NCI-H524 treated with DMSO at 0.1 percent for 48 hours (cell line): ENCODE results near the gene ZNF281.

Experiments
- DNase-seq: peaks from one replicate; lab custom pipeline; 2025; lab: John Stamatoyannopoulos, UW

Gene ZNF281

GRCh38 chr1:200391747-200392146 lies 18.1 kb downstream of the ZNF281 start:
- no peak for DNase-seq

- no peak for DNase-seq
Measured at GRCh38 chr1:200388791-200389190, 21.0 kb downstream of the ZNF281 start.

GRCh38 chr1:200386416-200386815 lies 23.4 kb downstream of the ZNF281 start:
- no peak for DNase-seq

GRCh38 chr1:200384818-200385390 lies 24.9 kb downstream of the ZNF281 start:
- no peak for DNase-seq

- DNase-seq: no peak
Measured at GRCh38 chr1:200381256-200381984, 28.4 kb downstream of the ZNF281 start.

- no peak for DNase-seq
Measured at GRCh38 chr1:200380589-200381021, 29.2 kb downstream of the ZNF281 start.

- DNase-seq: no peak
Measured at GRCh38 chr1:200379940-200380588, 29.8 kb downstream of the ZNF281 start.

GRCh38 chr1:200379432-200379757 lies 30.4 kb downstream of the ZNF281 start:
- no peak for DNase-seq

GRCh38 chr1:200378096-200378495 lies 31.7 kb downstream of the ZNF281 start:
- DNase-seq: no peak

- no peak for DNase-seq
Measured at GRCh38 chr1:200376528-200376927, 33.3 kb downstream of the ZNF281 start.

- no peak for DNase-seq
Measured at GRCh38 chr1:200374569-200375295, 35.1 kb downstream of the ZNF281 start.

- no peak for DNase-seq
Measured at GRCh38 chr1:200373811-200374231, 36.0 kb downstream of the ZNF281 start.

GRCh38 chr1:200372885-200373181 lies 37.0 kb downstream of the ZNF281 start:
- DNase-seq: no peak

GRCh38 chr1:200372095-200372884 lies 37.5 kb downstream of the ZNF281 start:
- DNase-seq: no peak

- no peak for DNase-seq
Measured at GRCh38 chr1:200369706-200370105, 40.1 kb downstream of the ZNF281 start.

GRCh38 chr1:200369131-200369530 lies 40.7 kb downstream of the ZNF281 start:
- no peak for DNase-seq

- DNase-seq: no peak
Measured at GRCh38 chr1:200368556-200368955, 41.3 kb downstream of the ZNF281 start.

- DNase-seq: no peak
Measured at GRCh38 chr1:200367841-200368534, 41.8 kb downstream of the ZNF281 start.

GRCh38 chr1:200366577-200367253 lies 43.1 kb downstream of the ZNF281 start:
- DNase-seq: no peak

- no peak for DNase-seq
Measured at GRCh38 chr1:200365897-200366426, 43.9 kb downstream of the ZNF281 start.

- DNase-seq: no peak
Measured at GRCh38 chr1:200364831-200365230, 45.0 kb downstream of the ZNF281 start.
